MM.1S (cell line): Measurements from ENCODE around the gene TNPO3.

Experiments used
- DNase-seq: peaks from one replicate; pipeline ENCODE4 v3.0.0-alpha.2; 2015
- H2AFZ ChIP-seq: fragments of 300-600 bp; sonication (generic); 2 replicates; pipeline ENCODE4 v1.6.0; 2016; ENCODE audit warnings: antibody characterized with exemption, low read length
- H3F3A ChIP-seq: fragments of 300-600 bp; sonication (generic); 2 replicates; pipeline ENCODE4 v1.6.1; 2016; ENCODE audit warnings: mild to moderate bottlenecking, antibody characterized with exemption, low read length, moderate library complexity, mixed read lengths; ENCODE audit not compliant: insufficient read depth
- H3K27ac ChIP-seq: fragments of 300-600 bp; sonication (generic); 2 replicates; pipeline ENCODE4 v1.5.1; 2016; ENCODE audit warnings: mild to moderate bottlenecking, low read length
- H3K27me3 ChIP-seq: fragments of 300-600 bp; sonication (generic); replicated peaks from 2 replicates; pipeline ENCODE4 v1.6.0; 2016; ENCODE audit warnings: low read length; ENCODE audit not compliant: insufficient read depth
- H3K36me3 ChIP-seq: fragments of 300-600 bp; sonication (generic); replicated peaks from 2 replicates; pipeline ENCODE4 v1.6.1; 2016; ENCODE audit warnings: mild to moderate bottlenecking, low read length, mixed read lengths; ENCODE audit not compliant: insufficient read depth
- H3K4me1 ChIP-seq: fragments of 300-600 bp; sonication (generic); 2 replicates; pipeline ENCODE4 v1.6.1; 2016; ENCODE audit warnings: low read length, mixed read lengths
- H3K4me2 ChIP-seq: fragments of 300-600 bp; sonication (generic); 2 replicates; pipeline ENCODE4 v1.6.0; 2016; ENCODE audit warnings: low read depth, low read length
- H3K4me3 ChIP-seq: fragments of 300-600 bp; sonication (generic); 2 replicates; pipeline ENCODE4 v1.5.1; 2016; ENCODE audit warnings: low read length, mixed read lengths
- H3K79me2 ChIP-seq: fragments of 300-600 bp; sonication (generic); 2 replicates; pipeline ENCODE4 v1.6.1; 2016; ENCODE audit warnings: mixed run types, low read length, mixed read lengths
- H3K9ac ChIP-seq: fragments of 300-600 bp; sonication (generic); 2 replicates; pipeline ENCODE4 v1.6.1; 2016; ENCODE audit warnings: low read length, mixed read lengths
- H3K9me2 ChIP-seq: fragments of 300-600 bp; sonication (generic); replicated peaks from 2 replicates; pipeline ENCODE4 v1.6.1; 2016; ENCODE audit warnings: mild to moderate bottlenecking, low read length, mixed read lengths; ENCODE audit not compliant: insufficient read depth
- H3K9me3 ChIP-seq: fragments of 300-600 bp; sonication (generic); replicated peaks from 2 replicates; pipeline ENCODE4 v1.6.1; 2016; ENCODE audit warnings: mild to moderate bottlenecking, low read length, mixed read lengths; ENCODE audit not compliant: insufficient read depth
- H4K20me1 ChIP-seq: fragments of 300-600 bp; sonication (generic); 2 replicates; pipeline ENCODE4 v1.6.1; 2016; ENCODE audit warnings: mild to moderate bottlenecking, low read length, moderate library complexity, mixed read lengths; ENCODE audit not compliant: insufficient read depth
- CTCF ChIP-seq: fragments of 300-600 bp; sonication (generic); IDR thresholded peaks from 2 replicates; pipeline ENCODE4 v1.5.1; 2016; ENCODE audit warnings: antibody characterized with exemption, low read length, mixed read lengths
- EZH2 ChIP-seq: fragments of 300-600 bp; sonication (generic); optimal IDR thresholded peaks from 2 replicates; pipeline ENCODE3; 2017; ENCODE audit warnings: low read depth, mild to moderate bottlenecking, antibody characterized with exemption, low read length, mixed read lengths
- EZH2phosphoT487 ChIP-seq: fragments of 300-600 bp; sonication (generic); IDR thresholded peaks from 2 replicates; pipeline ENCODE4 v1.6.1; 2018; ENCODE audit warnings: antibody characterized with exemption, low read length

The TNPO3 gene

GRCh38 chr7:128917122-128917521 lies 137.8 kb downstream of the TNPO3 start:
- H4K20me1 ChIP-seq = no peaks in the 10 kb centered on the region
- H3K79me2 ChIP-seq = no peaks in the 10 kb centered on the region
- TF ChIP-seq CTCF (no peak), EZH2 (no peak), EZH2phosphoT487 (no peak)
- H3K4me3 ChIP-seq = no peak overlapping the region
- no peak overlapping the region for H3K9ac ChIP-seq
- H2AFZ ChIP-seq = no peak overlapping the region
- no peak for DNase-seq
- H3K4me2 ChIP-seq = no peak overlapping the region
- H3K27me3 ChIP-seq = peaks cover 9% of the 10 kb centered on the region
- H3K4me1 ChIP-seq = peaks cover 11% of the 10 kb centered on the region
- no peaks in the 10 kb centered on the region for H3F3A ChIP-seq
- no peaks in the 10 kb centered on the region for H3K36me3 ChIP-seq
- H3K27ac ChIP-seq = no peak overlapping the region
- no peaks in the 10 kb centered on the region for H3K9me3 ChIP-seq
- H3K9me2 ChIP-seq = no peaks in the 10 kb centered on the region

GRCh38 chr7:128916643-128916915 lies 138.3 kb downstream of the TNPO3 start:
- Histone ChIP-seq H3K27me3 (peaks cover 9% of the 10 kb centered on the region), H4K20me1 (no peaks in the 10 kb centered on the region), H2AFZ (no peak overlapping the region), H3K4me2 (no peak overlapping the region), H3K79me2 (no peaks in the 10 kb centered on the region), H3K4me3 (no peak overlapping the region), H3K9me2 (no peaks in the 10 kb centered on the region), H3K27ac (no peak overlapping the region), H3K9ac (no peak overlapping the region), H3F3A (no peaks in the 10 kb centered on the region), H3K4me1 (peaks cover 11% of the 10 kb centered on the region), H3K9me3 (no peaks in the 10 kb centered on the region), H3K36me3 (no peaks in the 10 kb centered on the region)
- DNase-seq = no peak
- TF ChIP-seq EZH2 (no peak), EZH2phosphoT487 (no peak), CTCF (no peak)

- Histone ChIP-seq H3K27me3 (peaks cover 12% of the 10 kb centered on the region), H2AFZ (no peak overlapping the region), H3K79me2 (no peaks in the 10 kb centered on the region), H3K36me3 (no peaks in the 10 kb centered on the region), H4K20me1 (no peaks in the 10 kb centered on the region), H3K4me3 (no peak overlapping the region), H3K4me1 (peaks cover 11% of the 10 kb centered on the region), H3K9me2 (no peaks in the 10 kb centered on the region), H3K9ac (no peak overlapping the region), H3K27ac (no peak overlapping the region), H3K4me2 (no peak overlapping the region), H3F3A (no peaks in the 10 kb centered on the region), H3K9me3 (no peaks in the 10 kb centered on the region)
- TF ChIP-seq CTCF = no peak
- TF ChIP-seq EZH2phosphoT487 = no peak
- no peak for TF ChIP-seq EZH2
- DNase-seq = no peak
These were observed 138.9 kb downstream of the TNPO3 start for GRCh38 chr7:128915841-128916642.
